HG03280 (cell line): ENCODE results near the gene EXOC6.

Experiments used
- ATAC-seq: cut with Tn5 transposase; IDR thresholded peaks from one replicate; pipeline ENCODE4 v1.9.1; 2021; ENCODE audit warnings: mild to moderate bottlenecking, moderate library complexity; ENCODE audit not compliant: unreplicated experiment

EXOC6 gene

GRCh38 chr10:93074597-93075368 lies 226.5 kb downstream of the EXOC6 start:
- no peak for ATAC-seq

- no peak for ATAC-seq
These were observed 227.3 kb downstream of the EXOC6 start for GRCh38 chr10:93075369-93076221.

GRCh38 chr10:93076871-93077270 lies 228.6 kb downstream of the EXOC6 start:
- ATAC-seq, result no peak

- ATAC-seq, result no peak
These were observed 229.6 kb downstream of the EXOC6 start for GRCh38 chr10:93077860-93078337.

- no peak for ATAC-seq
These were observed 231.5 kb downstream of the EXOC6 start for GRCh38 chr10:93079663-93080349.

GRCh38 chr10:93080350-93081046 lies 232.2 kb downstream of the EXOC6 start:
- no peak for ATAC-seq

GRCh38 chr10:93081318-93081717 lies 233.0 kb downstream of the EXOC6 start:
- ATAC-seq, result no peak

GRCh38 chr10:93081834-93082233 lies 233.5 kb downstream of the EXOC6 start:
- ATAC-seq, result no peak

- ATAC-seq, result no peak
These were observed 235.6 kb downstream of the EXOC6 start for GRCh38 chr10:93083743-93084539.

- ATAC-seq, result no peak
These were observed 237.0 kb downstream of the EXOC6 start for GRCh38 chr10:93085272-93085859.

GRCh38 chr10:93086289-93086688 lies 238.0 kb downstream of the EXOC6 start:
- no peak for ATAC-seq

GRCh38 chr10:93087846-93088245 lies 239.5 kb downstream of the EXOC6 start:
- no peak for ATAC-seq

GRCh38 chr10:93088466-93088865 lies 240.1 kb downstream of the EXOC6 start:
- ATAC-seq, result no peak

GRCh38 chr10:93090619-93091018 lies 242.3 kb downstream of the EXOC6 start:
- no peak for ATAC-seq

GRCh38 chr10:93091960-93092359 lies 243.6 kb downstream of the EXOC6 start:
- no peak for ATAC-seq

- ATAC-seq, result no peak
These were observed 246.9 kb downstream of the EXOC6 start for GRCh38 chr10:93095225-93095624.

GRCh38 chr10:93096901-93097300 lies 248.6 kb downstream of the EXOC6 start:
- ATAC-seq, result no peak

- ATAC-seq, result no peak
These were observed 249.1 kb downstream of the EXOC6 start for GRCh38 chr10:93097386-93097785.

GRCh38 chr10:93098816-93099215 lies 250.5 kb downstream of the EXOC6 start:
- ATAC-seq, result no peak

- ATAC-seq, result no peak
These were observed 251.3 kb downstream of the EXOC6 start for GRCh38 chr10:93099670-93100069.
